ENCODE measurements around the gene LAMP5.

Gene LAMP5

GRCh38 chr20:9520086-9520485 lies 5.7 kb downstream of the LAMP5 start:
- no peak for DNase-seq (ENCODE audit: low read depth)
- H3K4me3 ChIP-seq (ENCODE audit: low read length): no peak overlapping the region
- TF ChIP-seq CTCF (IDR thresholded peaks at IDR 0.05; ENCODE audit: insufficient read depth, low read depth, low read length, missing control alignments): no peak

GRCh38 chr20:9523636-9524035 lies 9.2 kb downstream of the LAMP5 start:
- no peak for DNase-seq (ENCODE audit: low read depth)
- no peak overlapping the region for H3K4me3 ChIP-seq (ENCODE audit: low read length)
- TF ChIP-seq CTCF (IDR thresholded peaks at IDR 0.05; ENCODE audit: insufficient read depth, low read depth, low read length, missing control alignments): no peak

- H3K4me3 ChIP-seq (ENCODE audit: low read length): no peak overlapping the region
- no peak for TF ChIP-seq CTCF (IDR thresholded peaks at IDR 0.05; ENCODE audit: insufficient read depth, low read depth, low read length, missing control alignments)
- no peak for DNase-seq (ENCODE audit: low read depth)
These were observed 17.2 kb downstream of the LAMP5 start for GRCh38 chr20:9531581-9531980.

- H3K4me3 ChIP-seq (ENCODE audit: low read length): no peak overlapping the region
- DNase-seq (ENCODE audit: low read depth): no peak
- no peak for TF ChIP-seq CTCF (IDR thresholded peaks at IDR 0.05; ENCODE audit: insufficient read depth, low read depth, low read length, missing control alignments)
These were observed 17.9 kb downstream of the LAMP5 start for GRCh38 chr20:9532069-9532838.

GRCh38 chr20:9534025-9534424 lies 19.6 kb downstream of the LAMP5 start:
- TF ChIP-seq CTCF (IDR thresholded peaks at IDR 0.05; ENCODE audit: insufficient read depth, low read depth, low read length, missing control alignments): no peak
- DNase-seq (ENCODE audit: low read depth): no peak
- H3K4me3 ChIP-seq (ENCODE audit: low read length): no peak overlapping the region

GRCh38 chr20:9535449-9535848 lies 21.1 kb downstream of the LAMP5 start:
- TF ChIP-seq CTCF (IDR thresholded peaks at IDR 0.05; ENCODE audit: insufficient read depth, low read depth, low read length, missing control alignments): no peak
- no peak for DNase-seq (ENCODE audit: low read depth)
- H3K4me3 ChIP-seq (ENCODE audit: low read length): no peak overlapping the region

GRCh38 chr20:9543214-9543613 lies 28.8 kb downstream of the LAMP5 start:
- DNase-seq (ENCODE audit: low read depth): no peak
- no peak overlapping the region for H3K4me3 ChIP-seq (ENCODE audit: low read length)
- TF ChIP-seq CTCF (IDR thresholded peaks at IDR 0.05; ENCODE audit: insufficient read depth, low read depth, low read length, missing control alignments): no peak
